ENCODE results near the gene PGM3. TPM values are rescaled to one million over a fixed set of nuclear protein-coding genes. Genes with fewer than 3 reads are reported as not detected.

PGM3 gene
- total RNA-seq, 4 donors from 2014 or later: 20.3 to 98.0 (median 23.5) TPM

DNA sequence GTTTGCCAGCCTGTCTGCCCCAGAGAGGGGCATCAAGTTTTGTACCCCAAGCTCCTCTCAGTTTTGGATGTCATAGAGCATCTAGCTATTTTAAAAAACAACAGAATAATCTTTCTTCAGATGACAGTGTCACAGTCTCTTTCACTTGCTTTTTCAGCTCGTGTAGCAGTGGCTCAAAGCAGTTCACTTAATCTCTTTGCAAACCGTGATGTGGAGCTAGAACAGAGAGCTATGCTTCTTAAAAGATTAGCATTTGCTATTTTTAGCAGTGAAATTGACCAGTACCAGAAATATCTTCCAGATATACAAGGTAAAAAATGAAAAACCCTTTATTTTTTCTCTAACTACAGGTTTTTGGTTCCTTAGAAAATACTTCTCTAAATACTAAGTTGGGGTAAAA is 37.3 kb downstream of the PGM3 start:
- TF ChIP-seq, protein P1, sequence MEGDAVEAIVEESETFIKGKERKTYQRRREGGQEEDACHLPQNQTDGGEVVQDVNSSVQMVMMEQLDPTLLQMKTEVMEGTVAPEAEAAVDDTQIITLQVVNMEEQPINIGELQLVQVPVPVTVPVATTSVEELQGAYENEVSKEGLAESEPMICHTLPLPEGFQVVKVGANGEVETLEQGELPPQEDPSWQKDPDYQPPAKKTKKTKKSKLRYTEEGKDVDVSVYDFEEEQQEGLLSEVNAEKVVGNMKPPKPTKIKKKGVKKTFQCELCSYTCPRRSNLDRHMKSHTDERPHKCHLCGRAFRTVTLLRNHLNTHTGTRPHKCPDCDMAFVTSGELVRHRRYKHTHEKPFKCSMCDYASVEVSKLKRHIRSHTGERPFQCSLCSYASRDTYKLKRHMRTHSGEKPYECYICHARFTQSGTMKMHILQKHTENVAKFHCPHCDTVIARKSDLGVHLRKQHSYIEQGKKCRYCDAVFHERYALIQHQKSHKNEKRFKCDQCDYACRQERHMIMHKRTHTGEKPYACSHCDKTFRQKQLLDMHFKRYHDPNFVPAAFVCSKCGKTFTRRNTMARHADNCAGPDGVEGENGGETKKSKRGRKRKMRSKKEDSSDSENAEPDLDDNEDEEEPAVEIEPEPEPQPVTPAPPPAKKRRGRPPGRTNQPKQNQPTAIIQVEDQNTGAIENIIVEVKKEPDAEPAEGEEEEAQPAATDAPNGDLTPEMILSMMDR (IDR thresholded peaks at IDR 0.05; ENCODE audit: low read depth): no peak

DNA sequence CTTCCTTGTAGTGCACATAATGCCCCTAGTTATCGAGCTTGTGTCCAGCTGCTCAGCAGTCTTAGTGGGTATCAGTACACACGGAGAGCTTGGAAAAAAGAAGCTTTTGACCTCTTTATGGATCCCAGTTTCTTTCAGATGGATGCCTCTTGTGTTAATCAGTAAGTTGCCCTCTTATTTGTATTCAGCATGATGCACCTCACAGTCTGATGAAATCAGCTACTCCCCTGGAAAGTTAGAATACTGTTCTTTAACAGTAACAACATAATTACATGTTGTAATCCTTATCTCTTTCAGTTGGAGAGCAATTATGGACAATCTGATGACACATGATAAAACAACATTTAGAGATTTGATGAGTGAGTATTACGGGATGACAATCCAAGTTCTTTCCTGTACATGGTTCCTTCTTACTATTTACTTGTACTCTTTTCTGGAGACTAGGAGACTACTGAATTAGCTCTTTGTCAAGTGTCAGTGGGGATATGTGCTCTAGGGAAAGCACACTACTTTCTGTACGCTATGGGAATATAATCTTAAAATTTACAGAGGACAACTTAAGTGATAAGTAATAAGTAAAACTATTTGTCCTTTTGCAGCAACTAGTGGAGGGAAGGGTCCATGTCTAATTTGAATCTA is 39.1 kb downstream of the PGM3 start:
- TF ChIP-seq, protein P1 (IDR thresholded peaks at IDR 0.05; ENCODE audit: low read depth): no peak

DNA sequence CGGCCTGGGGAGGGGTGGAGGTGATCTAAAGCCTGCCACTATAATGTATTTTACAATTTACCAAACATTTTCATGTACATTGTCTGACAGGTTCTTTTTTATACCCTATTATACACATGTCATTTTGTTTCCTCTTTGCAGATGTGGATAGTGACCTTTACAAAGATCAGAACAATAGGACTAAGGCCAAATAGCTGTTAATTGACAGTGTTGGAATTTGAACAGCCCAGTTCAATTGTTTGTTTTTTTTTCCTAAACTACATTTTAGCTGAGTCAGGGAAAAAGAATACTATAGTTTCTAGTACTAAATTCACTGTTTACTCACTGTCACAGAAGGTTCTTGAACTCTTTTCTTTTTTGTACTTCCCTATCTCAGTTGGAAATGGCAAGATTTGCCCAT is 40.2 kb downstream of the PGM3 start:
- TF ChIP-seq, protein P1 (IDR thresholded peaks at IDR 0.05; ENCODE audit: low read depth): no peak

DNA sequence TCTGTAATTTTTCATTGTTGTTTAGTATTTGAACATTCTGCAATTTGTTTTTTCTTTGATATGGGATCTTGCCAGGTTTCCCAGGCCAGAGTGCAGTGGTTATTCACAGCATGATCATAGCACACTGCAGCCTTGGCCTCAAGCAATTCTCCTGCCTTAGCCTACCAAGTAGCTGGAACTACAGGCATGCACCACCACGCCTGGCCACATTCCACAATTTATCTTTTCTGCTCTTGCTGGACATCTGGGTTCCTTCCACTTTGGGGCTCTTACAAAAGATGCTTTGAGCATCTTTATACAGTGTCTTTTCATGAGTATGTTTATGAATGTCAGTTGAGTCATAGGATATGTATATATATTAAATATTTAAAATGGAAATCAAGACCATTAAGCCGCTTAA is 42.0 kb downstream of the PGM3 start:
- TF ChIP-seq, protein P1 (IDR thresholded peaks at IDR 0.05; ENCODE audit: low read depth): no peak

DNA sequence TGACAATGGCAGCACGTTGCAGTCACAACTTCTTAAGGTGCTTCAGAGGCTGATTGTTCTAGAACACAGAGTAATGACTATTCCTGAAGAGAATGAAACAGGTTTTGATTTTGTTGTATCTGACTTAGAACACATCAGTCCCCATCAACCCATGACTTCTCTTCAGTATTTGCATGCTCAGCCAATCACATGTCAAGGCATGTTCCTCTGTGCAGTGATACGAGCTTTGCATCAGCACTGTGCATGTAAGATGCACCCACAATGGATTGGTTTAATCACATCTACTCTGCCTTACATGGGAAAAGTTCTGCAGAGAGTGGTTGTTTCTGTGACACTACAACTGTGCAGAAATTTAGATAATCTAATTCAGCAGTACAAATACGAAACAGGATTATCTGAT is 54.3 kb downstream of the PGM3 start:
- TF ChIP-seq, protein P1 (IDR thresholded peaks at IDR 0.05; ENCODE audit: low read depth): no peak

DNA sequence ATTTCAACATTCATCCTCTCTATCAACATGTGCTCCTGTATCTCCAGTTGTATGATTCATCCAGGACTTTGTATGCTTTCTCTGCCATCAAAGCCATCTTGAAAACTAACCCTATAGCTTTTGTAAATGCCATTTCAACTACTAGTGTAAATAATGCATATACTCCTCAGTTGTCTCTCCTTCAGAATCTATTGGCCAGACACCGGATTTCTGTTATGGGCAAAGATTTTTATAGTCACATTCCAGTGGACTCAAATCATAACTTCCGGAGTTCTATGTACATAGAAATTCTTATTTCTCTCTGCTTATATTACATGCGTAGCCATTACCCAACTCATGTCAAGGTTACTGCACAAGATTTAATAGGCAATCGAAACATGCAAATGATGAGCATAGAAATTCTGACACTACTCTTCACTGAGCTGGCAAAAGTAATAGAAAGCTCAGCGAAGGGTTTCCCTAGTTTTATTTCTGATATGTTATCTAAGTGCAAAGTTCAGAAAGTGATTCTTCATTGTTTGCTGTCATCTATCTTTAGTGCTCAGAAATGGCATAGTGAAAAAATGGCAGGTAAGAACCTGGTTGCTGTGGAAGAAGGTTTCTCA is 54.8 kb downstream of the PGM3 start:
- TF ChIP-seq, protein P1 (IDR thresholded peaks at IDR 0.05; ENCODE audit: low read depth): no peak

DNA sequence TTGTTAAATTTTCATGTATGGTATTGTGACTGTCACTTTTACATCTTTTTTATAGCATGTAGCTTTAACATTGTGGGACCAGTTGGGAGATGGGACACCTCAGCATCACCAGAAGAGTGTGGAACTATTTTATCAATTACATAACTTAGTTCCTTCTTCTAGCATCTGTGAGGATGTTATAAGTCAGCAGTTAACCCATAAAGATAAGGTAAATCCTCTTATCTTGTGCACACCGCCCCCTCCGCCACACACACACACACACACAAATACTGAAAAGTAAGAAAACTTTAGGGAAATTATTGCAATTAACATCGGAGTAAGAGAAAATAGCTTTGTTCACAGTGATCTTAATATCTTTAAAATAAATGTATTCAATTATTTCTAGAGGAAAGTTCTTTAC is 60.9 kb downstream of the PGM3 start:
- TF ChIP-seq, protein P1 (IDR thresholded peaks at IDR 0.05; ENCODE audit: low read depth): no peak
